ENCODE results near the gene NFKBIB.
A peak's percentile ranks its signal among the peaks of the same experiment; 100 is the strongest.

DNA sequence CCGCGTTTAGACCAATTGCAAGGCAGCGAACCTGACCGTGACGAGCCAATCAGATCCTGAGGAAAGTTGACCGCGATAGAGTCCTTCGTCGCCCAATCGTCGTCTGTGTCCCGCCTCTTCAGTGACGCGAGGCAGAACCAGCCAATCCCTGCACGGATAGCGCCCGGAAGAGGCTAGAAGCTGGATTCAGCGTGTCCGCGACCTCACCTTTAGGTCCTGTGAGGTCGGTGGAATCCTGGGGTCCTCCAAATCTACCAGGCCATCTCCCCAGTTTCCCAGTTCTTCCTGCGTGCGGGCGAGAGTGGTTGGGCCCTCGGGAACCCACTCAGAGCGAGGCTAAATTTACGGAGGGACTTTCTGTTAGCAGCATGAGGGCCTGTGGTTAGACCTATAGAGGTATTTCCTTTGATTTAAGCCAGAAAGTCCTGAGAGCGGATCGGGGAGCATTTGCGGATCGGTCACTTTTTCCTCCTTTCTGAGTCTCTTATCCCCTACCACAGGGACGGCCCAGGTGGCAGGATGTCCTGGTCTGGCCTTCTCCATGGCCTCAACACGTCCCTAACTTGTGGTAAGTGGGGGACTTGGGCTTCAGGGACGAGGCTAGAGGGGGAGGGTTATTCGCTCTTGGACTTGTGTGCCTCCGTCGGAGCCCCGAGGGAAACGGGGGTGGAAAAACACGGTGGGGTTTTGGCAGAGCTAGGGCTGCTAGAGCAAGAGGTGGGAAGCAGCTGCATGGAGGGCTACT is 31.2 kb downstream of the NFKBIB start, which contains the start of gene MRPS12:
- TF ChIP-seq, protein P1, sequence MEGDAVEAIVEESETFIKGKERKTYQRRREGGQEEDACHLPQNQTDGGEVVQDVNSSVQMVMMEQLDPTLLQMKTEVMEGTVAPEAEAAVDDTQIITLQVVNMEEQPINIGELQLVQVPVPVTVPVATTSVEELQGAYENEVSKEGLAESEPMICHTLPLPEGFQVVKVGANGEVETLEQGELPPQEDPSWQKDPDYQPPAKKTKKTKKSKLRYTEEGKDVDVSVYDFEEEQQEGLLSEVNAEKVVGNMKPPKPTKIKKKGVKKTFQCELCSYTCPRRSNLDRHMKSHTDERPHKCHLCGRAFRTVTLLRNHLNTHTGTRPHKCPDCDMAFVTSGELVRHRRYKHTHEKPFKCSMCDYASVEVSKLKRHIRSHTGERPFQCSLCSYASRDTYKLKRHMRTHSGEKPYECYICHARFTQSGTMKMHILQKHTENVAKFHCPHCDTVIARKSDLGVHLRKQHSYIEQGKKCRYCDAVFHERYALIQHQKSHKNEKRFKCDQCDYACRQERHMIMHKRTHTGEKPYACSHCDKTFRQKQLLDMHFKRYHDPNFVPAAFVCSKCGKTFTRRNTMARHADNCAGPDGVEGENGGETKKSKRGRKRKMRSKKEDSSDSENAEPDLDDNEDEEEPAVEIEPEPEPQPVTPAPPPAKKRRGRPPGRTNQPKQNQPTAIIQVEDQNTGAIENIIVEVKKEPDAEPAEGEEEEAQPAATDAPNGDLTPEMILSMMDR (IDR thresholded peaks at IDR 0.05) = no peak
- TF ChIP-seq EP300 (IDR thresholded peaks at IDR 0.05) (no peak), MAFK (IDR thresholded peaks at IDR 0.05; ENCODE audit: partially characterized antibody) (no peak), CBX2 (IDR thresholded peaks at IDR 0.05; ENCODE audit: borderline replicate concordance, low read depth) (no peak), POLR2A (IDR thresholded peaks at IDR 0.05; ENCODE audit: low read length) (peak; percentile 87), CHD4 (IDR thresholded peaks at IDR 0.05; ENCODE audit: borderline replicate concordance) (no peak), RAD21 (conservative IDR thresholded peaks at IDR 0.05 in 1 of 2, IDR thresholded peaks at IDR 0.05 in 1 of 2) (no peak), POLR2AphosphoS2 (conservative IDR thresholded peaks at IDR 0.05; ENCODE audit: low read length) (peak; percentile 18; the same call in 1 of the 2 replicates), MYC (IDR thresholded peaks at IDR 0.05; ENCODE audit: borderline replicate concordance, low read length) (no peak), SREBF2 (IDR thresholded peaks at IDR 0.05) (no peak), RNF2 (IDR thresholded peaks at IDR 0.05; ENCODE audit: borderline replicate concordance, low read depth) (no peak), BHLHE40 (IDR thresholded peaks at IDR 0.05; ENCODE audit: low read depth, low read length) (no peak)
- TF ChIP-seq, protein P2, sequence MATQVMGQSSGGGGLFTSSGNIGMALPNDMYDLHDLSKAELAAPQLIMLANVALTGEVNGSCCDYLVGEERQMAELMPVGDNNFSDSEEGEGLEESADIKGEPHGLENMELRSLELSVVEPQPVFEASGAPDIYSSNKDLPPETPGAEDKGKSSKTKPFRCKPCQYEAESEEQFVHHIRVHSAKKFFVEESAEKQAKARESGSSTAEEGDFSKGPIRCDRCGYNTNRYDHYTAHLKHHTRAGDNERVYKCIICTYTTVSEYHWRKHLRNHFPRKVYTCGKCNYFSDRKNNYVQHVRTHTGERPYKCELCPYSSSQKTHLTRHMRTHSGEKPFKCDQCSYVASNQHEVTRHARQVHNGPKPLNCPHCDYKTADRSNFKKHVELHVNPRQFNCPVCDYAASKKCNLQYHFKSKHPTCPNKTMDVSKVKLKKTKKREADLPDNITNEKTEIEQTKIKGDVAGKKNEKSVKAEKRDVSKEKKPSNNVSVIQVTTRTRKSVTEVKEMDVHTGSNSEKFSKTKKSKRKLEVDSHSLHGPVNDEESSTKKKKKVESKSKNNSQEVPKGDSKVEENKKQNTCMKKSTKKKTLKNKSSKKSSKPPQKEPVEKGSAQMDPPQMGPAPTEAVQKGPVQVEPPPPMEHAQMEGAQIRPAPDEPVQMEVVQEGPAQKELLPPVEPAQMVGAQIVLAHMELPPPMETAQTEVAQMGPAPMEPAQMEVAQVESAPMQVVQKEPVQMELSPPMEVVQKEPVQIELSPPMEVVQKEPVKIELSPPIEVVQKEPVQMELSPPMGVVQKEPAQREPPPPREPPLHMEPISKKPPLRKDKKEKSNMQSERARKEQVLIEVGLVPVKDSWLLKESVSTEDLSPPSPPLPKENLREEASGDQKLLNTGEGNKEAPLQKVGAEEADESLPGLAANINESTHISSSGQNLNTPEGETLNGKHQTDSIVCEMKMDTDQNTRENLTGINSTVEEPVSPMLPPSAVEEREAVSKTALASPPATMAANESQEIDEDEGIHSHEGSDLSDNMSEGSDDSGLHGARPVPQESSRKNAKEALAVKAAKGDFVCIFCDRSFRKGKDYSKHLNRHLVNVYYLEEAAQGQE (IDR thresholded peaks at IDR 0.05) = no peak
- TF ChIP-seq, protein P3, sequence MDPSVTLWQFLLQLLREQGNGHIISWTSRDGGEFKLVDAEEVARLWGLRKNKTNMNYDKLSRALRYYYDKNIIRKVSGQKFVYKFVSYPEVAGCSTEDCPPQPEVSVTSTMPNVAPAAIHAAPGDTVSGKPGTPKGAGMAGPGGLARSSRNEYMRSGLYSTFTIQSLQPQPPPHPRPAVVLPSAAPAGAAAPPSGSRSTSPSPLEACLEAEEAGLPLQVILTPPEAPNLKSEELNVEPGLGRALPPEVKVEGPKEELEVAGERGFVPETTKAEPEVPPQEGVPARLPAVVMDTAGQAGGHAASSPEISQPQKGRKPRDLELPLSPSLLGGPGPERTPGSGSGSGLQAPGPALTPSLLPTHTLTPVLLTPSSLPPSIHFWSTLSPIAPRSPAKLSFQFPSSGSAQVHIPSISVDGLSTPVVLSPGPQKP (IDR thresholded peaks at IDR 0.05; ENCODE audit: low read depth, low read length) = no peak; the same call in 1 of the 2 replicates

Data from A549 (cell line).